ENCODE measurements around the gene KIAA0513.

- TF ChIP-seq CTCF (IDR thresholded peaks at IDR 0.05) (no peak), SIN3A (IDR thresholded peaks at IDR 0.05; ENCODE audit: borderline replicate concordance, insufficient read depth, low read depth, low read length) (no peak), REST (IDR thresholded peaks at IDR 0.05; ENCODE audit: insufficient read depth in 1 of 2, low read depth in 2 of 2, low read length in 1 of 2) (no peak)
Observed at GRCh38 chr16:85100265-85100664, 72.7 kb downstream of the KIAA0513 start.
